Smooth muscle cell (in vitro differentiated cells): Measurements from ENCODE around the gene STON1. TPM values are rescaled to one million over a fixed set of nuclear protein-coding genes. Genes with fewer than 3 reads are reported as not detected.
A peak's percentile ranks its signal among the peaks of the same experiment; 100 is the strongest.

ENCODE experiments used
- DNase-seq: peaks from one replicate; lab custom pipeline; 2025; ENCODE audit not compliant: unreplicated experiment; lab: John Stamatoyannopoulos, UW
- H2AFZ ChIP-seq: fragments of 200-600 bp; sonication (generic); 2 replicates; pipeline ENCODE4 v1.6.0; 2016; ENCODE audit warnings: antibody characterized with exemption, low read depth, mild to moderate bottlenecking
- H3F3A ChIP-seq: fragments of 200-600 bp; sonication (generic); 2 replicates; pipeline ENCODE4 v1.6.0; 2017; ENCODE audit warnings: antibody characterized with exemption, low read depth
- H3K27ac ChIP-seq: fragments of 200-600 bp; sonication (generic); 2 replicates; pipeline ENCODE4 v1.5.1; 2016; ENCODE audit warnings: low read depth, mild to moderate bottlenecking
- H3K27me3 ChIP-seq: fragments of 200-600 bp; sonication (generic); 2 replicates; pipeline ENCODE4 v1.6.1; 2016; ENCODE audit warnings: low read depth, mild to moderate bottlenecking
- H3K36me3 ChIP-seq: fragments of 200-600 bp; sonication (generic); 2 replicates; pipeline ENCODE4 v1.5.1; 2016; ENCODE audit warnings: low read depth
- H3K4me1 ChIP-seq: fragments of 200-600 bp; sonication (generic); 2 replicates; pipeline ENCODE4 v1.5.1; 2016; ENCODE audit warnings: low read depth
- H3K4me2 ChIP-seq: fragments of 200-600 bp; sonication (generic); 2 replicates; pipeline ENCODE4 v1.6.0; 2016; ENCODE audit warnings: mild to moderate bottlenecking
- H3K4me3 ChIP-seq: fragments of 200-600 bp; sonication (generic); 2 replicates; pipeline ENCODE4 v1.5.1; 2016; ENCODE audit warnings: mild to moderate bottlenecking
- H3K79me2 ChIP-seq: fragments of 200-600 bp; sonication (generic); 2 replicates; pipeline ENCODE4 v1.6.0; 2016; ENCODE audit warnings: low read depth, mild to moderate bottlenecking
- H3K9ac ChIP-seq: fragments of 200-600 bp; sonication (generic); 2 replicates; pipeline ENCODE4 v1.6.0; 2016; ENCODE audit warnings: low read depth
- H3K9me3 ChIP-seq: fragments of 200-600 bp; sonication (generic); replicated peaks from 2 replicates; pipeline ENCODE4 v1.5.1; 2016; ENCODE audit warnings: low read depth
- H4K20me1 ChIP-seq: fragments of 200-600 bp; sonication (generic); 2 replicates; pipeline ENCODE4 v1.6.0; 2016; ENCODE audit warnings: low read depth
- WGBS: methylation state at CpG from one replicate; pipeline ENCODE4 v1.1.7; 2016; ENCODE audit warnings: low lambda C conversion rate; 5-methylcytosine and 5-hydroxymethylcytosine counted together
- polyA plus RNA-seq: library from polyadenylated mRNA; unstranded; fragments of >200 nt; fragmentation: Nextera tagmentation; extraction: Ambion mirVana; gene quantifications from 2 replicates; pipeline ENCODE4 v1.2.1, GENCODE V29; 2016
- total RNA-seq: library from RNA; depleted of rRNA; stranded (reverse); fragments of >200 nt; gene quantifications from 2 replicates; pipeline ENCODE4 v1.2.3, GENCODE V29; 2014
- TF ChIP-seq, protein P1 (sequence below): fragments of 200-600 bp; sonication (generic); IDR thresholded peaks from 2 replicates; pipeline ENCODE4 v1.5.1; 2017; ENCODE audit warnings: borderline replicate concordance, mild to moderate bottlenecking, antibody characterized with exemption; ENCODE audit not compliant: insufficient read depth, poor library complexity, severe bottlenecking

Gene STON1
- total and polyA plus RNA-seq, 2 experiments from 2014 or later = 15.3 to 56.6 TPM

DNA sequence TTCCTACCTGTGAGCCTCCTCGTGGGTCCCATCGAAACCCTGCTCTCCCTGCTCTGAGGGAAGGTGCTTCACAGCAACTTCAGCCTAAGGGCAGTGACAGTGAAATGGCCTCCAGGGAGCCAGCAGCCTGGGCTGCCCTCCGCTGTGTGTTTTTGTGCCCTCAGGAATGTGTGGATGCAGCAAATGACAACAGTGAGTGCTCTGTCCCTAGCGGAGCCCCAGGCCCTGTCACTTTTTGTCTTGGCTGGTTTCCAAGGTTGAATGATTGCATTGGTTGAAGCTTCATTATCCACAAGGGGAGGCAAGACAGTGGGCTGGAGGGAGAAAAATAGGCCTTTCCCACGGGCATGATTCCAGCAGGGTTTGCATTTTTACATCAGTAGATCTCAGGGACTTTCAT lies 42.9 kb downstream of the STON1 start:
- H3K9me3 ChIP-seq = no peaks in the 10 kb centered on the region
- peaks cover 75% of the 10 kb centered on the region for H4K20me1 ChIP-seq
- TF ChIP-seq, protein P1, sequence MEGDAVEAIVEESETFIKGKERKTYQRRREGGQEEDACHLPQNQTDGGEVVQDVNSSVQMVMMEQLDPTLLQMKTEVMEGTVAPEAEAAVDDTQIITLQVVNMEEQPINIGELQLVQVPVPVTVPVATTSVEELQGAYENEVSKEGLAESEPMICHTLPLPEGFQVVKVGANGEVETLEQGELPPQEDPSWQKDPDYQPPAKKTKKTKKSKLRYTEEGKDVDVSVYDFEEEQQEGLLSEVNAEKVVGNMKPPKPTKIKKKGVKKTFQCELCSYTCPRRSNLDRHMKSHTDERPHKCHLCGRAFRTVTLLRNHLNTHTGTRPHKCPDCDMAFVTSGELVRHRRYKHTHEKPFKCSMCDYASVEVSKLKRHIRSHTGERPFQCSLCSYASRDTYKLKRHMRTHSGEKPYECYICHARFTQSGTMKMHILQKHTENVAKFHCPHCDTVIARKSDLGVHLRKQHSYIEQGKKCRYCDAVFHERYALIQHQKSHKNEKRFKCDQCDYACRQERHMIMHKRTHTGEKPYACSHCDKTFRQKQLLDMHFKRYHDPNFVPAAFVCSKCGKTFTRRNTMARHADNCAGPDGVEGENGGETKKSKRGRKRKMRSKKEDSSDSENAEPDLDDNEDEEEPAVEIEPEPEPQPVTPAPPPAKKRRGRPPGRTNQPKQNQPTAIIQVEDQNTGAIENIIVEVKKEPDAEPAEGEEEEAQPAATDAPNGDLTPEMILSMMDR = no peak
- H3K4me2 ChIP-seq = no peak overlapping the region
- peaks cover 11% of the 10 kb centered on the region for H3F3A ChIP-seq
- peaks cover 63% of the 10 kb centered on the region for H3K79me2 ChIP-seq
- peaks cover 14% of the 10 kb centered on the region for H3K4me1 ChIP-seq
- WGBS = 46% methylated on average over 5 of the region's 5 CpGs
- H3K27ac ChIP-seq = peak overlapping the region; percentile 44
- no peak overlapping the region for H3K4me3 ChIP-seq
- H2AFZ ChIP-seq = no peak overlapping the region
- no peak for DNase-seq
- H3K9ac ChIP-seq = peak overlapping the region; percentile 21
- no peaks in the 10 kb centered on the region for H3K27me3 ChIP-seq
- no peaks in the 10 kb centered on the region for H3K36me3 ChIP-seq

DNA sequence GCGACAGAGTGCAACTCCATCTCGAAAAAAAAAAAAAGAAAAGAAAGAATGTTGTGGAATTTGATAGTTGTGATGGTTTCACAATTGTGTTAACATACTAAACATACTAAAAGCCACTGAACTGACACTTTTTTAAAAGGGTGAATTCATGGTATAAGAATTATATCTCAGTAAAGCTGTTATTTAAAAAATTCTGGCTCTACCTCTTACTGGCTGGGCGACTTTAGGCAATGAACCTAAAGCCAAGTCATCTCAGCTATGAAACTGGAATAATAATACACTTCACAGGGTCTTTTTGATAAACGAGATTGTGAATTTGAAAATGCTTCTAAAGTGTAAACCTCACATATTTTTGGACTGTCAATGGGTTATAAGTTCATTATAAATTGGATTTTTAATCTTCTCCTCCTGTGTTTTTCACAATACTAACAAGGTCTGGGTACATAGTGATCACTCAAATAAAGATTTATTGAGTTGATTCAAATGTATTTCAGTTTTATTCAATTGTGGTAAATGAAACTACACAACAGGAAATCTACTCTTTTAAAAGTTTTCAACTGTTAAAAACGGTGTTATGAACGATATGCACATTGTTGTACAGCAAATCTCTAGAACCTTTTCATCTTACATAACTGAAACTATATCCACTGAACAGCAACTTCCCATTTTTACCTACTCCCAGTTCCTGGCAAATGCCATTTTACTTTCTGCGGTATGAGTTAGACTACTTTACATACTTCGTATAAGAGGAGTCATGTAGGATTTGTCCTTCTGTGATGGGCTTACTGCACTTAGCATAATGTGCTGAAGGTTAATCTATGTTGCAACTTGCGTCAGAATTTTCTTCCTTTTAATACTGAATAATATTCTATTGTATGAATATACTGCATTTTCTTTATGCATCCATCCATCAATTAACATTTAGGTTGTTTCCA lies 44.7 kb downstream of the STON1 start:
- H3K4me3 ChIP-seq = no peak overlapping the region

DNA sequence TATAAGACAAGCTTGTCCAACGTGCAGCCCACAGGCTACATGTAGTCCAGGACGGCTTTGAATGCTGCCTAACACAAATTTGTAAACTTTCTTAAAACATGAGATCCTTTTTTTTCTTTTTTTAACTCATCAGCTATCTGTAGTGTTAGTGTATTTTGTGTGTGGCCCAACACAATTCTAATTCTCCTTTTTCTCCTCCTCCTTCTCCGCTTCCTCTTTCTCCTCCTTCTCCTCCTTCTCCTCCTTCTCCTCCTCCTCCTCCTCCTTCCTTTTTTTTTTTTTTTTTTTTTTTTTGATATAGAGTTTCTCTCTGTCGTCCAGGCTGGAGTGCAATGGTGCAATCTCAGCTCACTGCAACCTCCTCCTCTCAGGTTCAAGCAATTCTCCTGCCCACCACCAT lies 48.4 kb downstream of the STON1 start:
- Histone ChIP-seq H3K4me1 (no peaks in the 10 kb centered on the region), H3K36me3 (peaks cover 6% of the 10 kb centered on the region), H3K79me2 (peaks cover 65% of the 10 kb centered on the region), H3K27ac (no peak overlapping the region), H3K4me2 (no peak overlapping the region), H3K9ac (no peak overlapping the region), H3K4me3 (no peak overlapping the region), H4K20me1 (peaks cover 69% of the 10 kb centered on the region), H3K9me3 (no peaks in the 10 kb centered on the region), H3F3A (peaks cover 5% of the 10 kb centered on the region), H3K27me3 (no peaks in the 10 kb centered on the region), H2AFZ (no peak overlapping the region)
- TF ChIP-seq, protein P1 = no peak
- 89% methylated on average over 3 of the region's 4 CpGs for WGBS
- no peak for DNase-seq

More for the DNA sequence above, 44.7 kb downstream of the STON1 start:
- no peak overlapping the region for H2AFZ ChIP-seq
- H3K4me2 ChIP-seq = no peak overlapping the region
- H3F3A ChIP-seq = peaks cover 11% of the 10 kb centered on the region
- H3K4me1 ChIP-seq = peaks cover 8% of the 10 kb centered on the region
- H3K9me3 ChIP-seq = no peaks in the 10 kb centered on the region
- H3K9ac ChIP-seq = no peak overlapping the region
- TF ChIP-seq, protein P1 = no peak
- H4K20me1 ChIP-seq = peaks cover 73% of the 10 kb centered on the region
- H3K79me2 ChIP-seq = peaks cover 66% of the 10 kb centered on the region
- 93% methylated on average over 9 of the region's 9 CpGs for WGBS
- DNase-seq = no peak
- no peaks in the 10 kb centered on the region for H3K36me3 ChIP-seq
- no peak overlapping the region for H3K27ac ChIP-seq
- H3K27me3 ChIP-seq = no peaks in the 10 kb centered on the region
